ENCODE results near the gene LRSAM1. TPM values are rescaled to one million over a fixed set of nuclear protein-coding genes. Genes with fewer than 3 reads are reported as not detected.

The LRSAM1 gene
- polyA plus RNA-seq (2012; ENCODE audit: low read depth, missing spikeins): 13.1 TPM

GRCh38 chr9:127450830-127451607 is at the start of gene LRSAM1, which contains the start of gene RPL12:
Gene LRSAM1 (plus strand): TSS chr9:127451510. CDS start chr9:127454528, 3,018 bp downstream.
Gene RPL12 (minus strand): TSS chr9:127451406. CDS start chr9:127451317, 89 bp downstream.
- peak; percentile 2 for TF ChIP-seq PAX5 (IDR thresholded peaks at IDR 0.05; ENCODE audit: insufficient read depth, low read length, severe bottlenecking)
- no peak for TF ChIP-seq SPI1 (IDR thresholded peaks at IDR 0.05; ENCODE audit: low read depth, low read length)
- TF ChIP-seq POLR2A (IDR thresholded peaks at IDR 0.05; ENCODE audit: low read depth, low read length): peak; percentile 100
- peak; percentile 99 for TF ChIP-seq POU2F2 (IDR thresholded peaks at IDR 0.05; ENCODE audit: low read depth, low read length)
- TF ChIP-seq POLR2AphosphoS5 (IDR thresholded peaks at IDR 0.05; ENCODE audit: low read depth, low read length): peak; percentile 100
- peak; percentile 100 for TF ChIP-seq TAF1 (IDR thresholded peaks at IDR 0.05; ENCODE audit: low read depth, low read length)
- FAIRE-seq (peak; percentile 88), DNase-seq (ENCODE audit: insufficient read length, low spot score) (peak; percentile 85)

- FAIRE-seq: no peak
- TF ChIP-seq PAX5 (IDR thresholded peaks at IDR 0.05; ENCODE audit: insufficient read depth, low read length, severe bottlenecking) (no peak), POLR2A (IDR thresholded peaks at IDR 0.05; ENCODE audit: low read depth, low read length) (no peak), POLR2AphosphoS5 (IDR thresholded peaks at IDR 0.05; ENCODE audit: low read depth, low read length) (no peak), POU2F2 (IDR thresholded peaks at IDR 0.05; ENCODE audit: low read depth, low read length) (no peak), TAF1 (IDR thresholded peaks at IDR 0.05; ENCODE audit: low read depth, low read length) (no peak), SPI1 (IDR thresholded peaks at IDR 0.05; ENCODE audit: low read depth, low read length) (no peak)
- no peak for DNase-seq (ENCODE audit: insufficient read length, low spot score)
Observed at GRCh38 chr9:127402401-127403090, 48.8 kb upstream of the LRSAM1 start.

- TF ChIP-seq POU2F2 (IDR thresholded peaks at IDR 0.05; ENCODE audit: low read depth, low read length) (no peak), PAX5 (IDR thresholded peaks at IDR 0.05; ENCODE audit: insufficient read depth, low read length, severe bottlenecking) (no peak), TAF1 (IDR thresholded peaks at IDR 0.05; ENCODE audit: low read depth, low read length) (no peak), SPI1 (IDR thresholded peaks at IDR 0.05; ENCODE audit: low read depth, low read length) (no peak), POLR2A (IDR thresholded peaks at IDR 0.05; ENCODE audit: low read depth, low read length) (no peak), POLR2AphosphoS5 (IDR thresholded peaks at IDR 0.05; ENCODE audit: low read depth, low read length) (no peak)
- FAIRE-seq (no peak), DNase-seq (ENCODE audit: insufficient read length, low spot score) (no peak)
Observed at GRCh38 chr9:127403507-127404192, 47.7 kb upstream of the LRSAM1 start.

GRCh38 chr9:127404631-127405030 is 46.7 kb upstream of the LRSAM1 start:
- DNase-seq (ENCODE audit: insufficient read length, low spot score) (no peak), FAIRE-seq (no peak)
- TF ChIP-seq TAF1 (IDR thresholded peaks at IDR 0.05; ENCODE audit: low read depth, low read length): no peak
- TF ChIP-seq SPI1 (IDR thresholded peaks at IDR 0.05; ENCODE audit: low read depth, low read length): no peak
- TF ChIP-seq POU2F2 (IDR thresholded peaks at IDR 0.05; ENCODE audit: low read depth, low read length): no peak
- TF ChIP-seq POLR2AphosphoS5 (IDR thresholded peaks at IDR 0.05; ENCODE audit: low read depth, low read length): no peak
- TF ChIP-seq PAX5 (IDR thresholded peaks at IDR 0.05; ENCODE audit: insufficient read depth, low read length, severe bottlenecking): no peak
- TF ChIP-seq POLR2A (IDR thresholded peaks at IDR 0.05; ENCODE audit: low read depth, low read length): no peak

- no peak for FAIRE-seq
- DNase-seq (ENCODE audit: insufficient read length, low spot score): no peak
- TF ChIP-seq POLR2A (IDR thresholded peaks at IDR 0.05; ENCODE audit: low read depth, low read length) (no peak), SPI1 (IDR thresholded peaks at IDR 0.05; ENCODE audit: low read depth, low read length) (no peak), POLR2AphosphoS5 (IDR thresholded peaks at IDR 0.05; ENCODE audit: low read depth, low read length) (no peak), TAF1 (IDR thresholded peaks at IDR 0.05; ENCODE audit: low read depth, low read length) (no peak), PAX5 (IDR thresholded peaks at IDR 0.05; ENCODE audit: insufficient read depth, low read length, severe bottlenecking) (no peak), POU2F2 (IDR thresholded peaks at IDR 0.05; ENCODE audit: low read depth, low read length) (no peak)
Observed at GRCh38 chr9:127405344-127406125, 45.8 kb upstream of the LRSAM1 start.

- DNase-seq (ENCODE audit: insufficient read length, low spot score) (no peak), FAIRE-seq (no peak)
- TF ChIP-seq PAX5 (IDR thresholded peaks at IDR 0.05; ENCODE audit: insufficient read depth, low read length, severe bottlenecking) (no peak), POLR2A (IDR thresholded peaks at IDR 0.05; ENCODE audit: low read depth, low read length) (no peak), POU2F2 (IDR thresholded peaks at IDR 0.05; ENCODE audit: low read depth, low read length) (no peak), TAF1 (IDR thresholded peaks at IDR 0.05; ENCODE audit: low read depth, low read length) (no peak), POLR2AphosphoS5 (IDR thresholded peaks at IDR 0.05; ENCODE audit: low read depth, low read length) (no peak), SPI1 (IDR thresholded peaks at IDR 0.05; ENCODE audit: low read depth, low read length) (no peak)
Observed at GRCh38 chr9:127406799-127407491, 44.4 kb upstream of the LRSAM1 start.

- FAIRE-seq (no peak), DNase-seq (ENCODE audit: insufficient read length, low spot score) (no peak)
- no peak for TF ChIP-seq PAX5 (IDR thresholded peaks at IDR 0.05; ENCODE audit: insufficient read depth, low read length, severe bottlenecking)
- no peak for TF ChIP-seq POU2F2 (IDR thresholded peaks at IDR 0.05; ENCODE audit: low read depth, low read length)
- no peak for TF ChIP-seq TAF1 (IDR thresholded peaks at IDR 0.05; ENCODE audit: low read depth, low read length)
- no peak for TF ChIP-seq POLR2A (IDR thresholded peaks at IDR 0.05; ENCODE audit: low read depth, low read length)
- TF ChIP-seq POLR2AphosphoS5 (IDR thresholded peaks at IDR 0.05; ENCODE audit: low read depth, low read length): no peak
- TF ChIP-seq SPI1 (IDR thresholded peaks at IDR 0.05; ENCODE audit: low read depth, low read length): no peak
Observed at GRCh38 chr9:127407492-127407843, 43.8 kb upstream of the LRSAM1 start.

- TF ChIP-seq PAX5 (IDR thresholded peaks at IDR 0.05; ENCODE audit: insufficient read depth, low read length, severe bottlenecking): no peak
- no peak for TF ChIP-seq POLR2A (IDR thresholded peaks at IDR 0.05; ENCODE audit: low read depth, low read length)
- TF ChIP-seq TAF1 (IDR thresholded peaks at IDR 0.05; ENCODE audit: low read depth, low read length): no peak
- no peak for TF ChIP-seq POLR2AphosphoS5 (IDR thresholded peaks at IDR 0.05; ENCODE audit: low read depth, low read length)
- no peak for TF ChIP-seq POU2F2 (IDR thresholded peaks at IDR 0.05; ENCODE audit: low read depth, low read length)
- no peak for TF ChIP-seq SPI1 (IDR thresholded peaks at IDR 0.05; ENCODE audit: low read depth, low read length)
- DNase-seq (ENCODE audit: insufficient read length, low spot score): no peak
- FAIRE-seq: no peak
Observed at GRCh38 chr9:127411122-127411521, 40.2 kb upstream of the LRSAM1 start.

Data from GM12891 (cell line).